DND-41 (cell line): ENCODE results near the gene SCYGR5.

Source experiments
- ATAC-seq: fragments of 200-7000 bp; cut with Tn5 transposase; 3 replicates; pipeline ENCODE4 v1.9.1; 2021; ENCODE audit warnings: low read depth; ENCODE audit not compliant: insufficient read depth
- DNase-seq: peaks from one replicate; pipeline ENCODE4 v3.0.0-alpha.2; 2020
- H2AFZ ChIP-seq: 2 replicates; pipeline ENCODE4 v1.6.0; 2012; ENCODE audit warnings: low read depth, low read length
- H3K27ac ChIP-seq: 2 replicates; pipeline ENCODE4 v1.5.1; 2012; ENCODE audit warnings: low read length, inconsistent platforms
- H3K27me3 ChIP-seq: fragments of 200-600 bp; sonication (generic); 2 replicates; pipeline ENCODE4 v1.6.0; 2012; ENCODE audit warnings: low read length, mild to moderate bottlenecking, inconsistent platforms; ENCODE audit not compliant: insufficient read depth, poor library complexity
- H3K36me3 ChIP-seq: 2 replicates; pipeline ENCODE4 v1.5.1; 2012; ENCODE audit warnings: low read length, inconsistent platforms; ENCODE audit not compliant: insufficient read depth
- H3K4me1 ChIP-seq: 2 replicates; pipeline ENCODE4 v1.5.1; 2012; ENCODE audit warnings: mild to moderate bottlenecking, low read length; ENCODE audit not compliant: insufficient read depth
- H3K4me2 ChIP-seq: 2 replicates; pipeline ENCODE4 v1.6.0; 2012; ENCODE audit warnings: mild to moderate bottlenecking, moderate library complexity, low read length, inconsistent platforms; ENCODE audit not compliant: insufficient read depth
- H3K4me3 ChIP-seq, 2 experiments: fragments of 200-600 bp in 1 of 2; shearing (Covaris generic) in 1 of 2; 2 replicates each; pipeline ENCODE4 v1.5.1; 2012 to 2016; ENCODE audit warnings: inconsistent platforms in 2 of 2, low read length in 2 of 2, mild to moderate bottlenecking in 2 of 2, low read depth in 1 of 2, moderate library complexity in 1 of 2
- H3K79me2 ChIP-seq: 2 replicates; pipeline ENCODE4 v1.6.0; 2012; ENCODE audit warnings: low read length, inconsistent platforms; ENCODE audit not compliant: insufficient read depth
- H3K9ac ChIP-seq: 2 replicates; pipeline ENCODE4 v1.6.0; 2012; ENCODE audit warnings: low read depth, mild to moderate bottlenecking, inconsistent platforms, low read length, moderate library complexity
- H3K9me3 ChIP-seq: 2 replicates; pipeline ENCODE4 v1.5.1; 2012; ENCODE audit warnings: low read length, moderate library complexity, mild to moderate bottlenecking, inconsistent platforms; ENCODE audit not compliant: insufficient read depth, severe bottlenecking
- H4K20me1 ChIP-seq: 2 replicates; pipeline ENCODE4 v1.6.0; 2012; ENCODE audit warnings: low read length; ENCODE audit not compliant: insufficient read depth
- EZH2 ChIP-seq: IDR thresholded peaks from 3 replicates; pipeline ENCODE4 v1.6.1; 2012; ENCODE audit warnings: borderline replicate concordance, low read depth, mild to moderate bottlenecking, moderate library complexity, low read length, inconsistent platforms; ENCODE audit not compliant: severe bottlenecking
- TF ChIP-seq, protein P1 (sequence below): IDR thresholded peaks from 2 replicates; pipeline ENCODE4 v1.5.1; 2012; ENCODE audit warnings: borderline replicate concordance, low read length, moderate library complexity, mild to moderate bottlenecking; ENCODE audit not compliant: poor library complexity, severe bottlenecking; ENCODE audit errors: extremely low read depth

Gene SCYGR5

DNA sequence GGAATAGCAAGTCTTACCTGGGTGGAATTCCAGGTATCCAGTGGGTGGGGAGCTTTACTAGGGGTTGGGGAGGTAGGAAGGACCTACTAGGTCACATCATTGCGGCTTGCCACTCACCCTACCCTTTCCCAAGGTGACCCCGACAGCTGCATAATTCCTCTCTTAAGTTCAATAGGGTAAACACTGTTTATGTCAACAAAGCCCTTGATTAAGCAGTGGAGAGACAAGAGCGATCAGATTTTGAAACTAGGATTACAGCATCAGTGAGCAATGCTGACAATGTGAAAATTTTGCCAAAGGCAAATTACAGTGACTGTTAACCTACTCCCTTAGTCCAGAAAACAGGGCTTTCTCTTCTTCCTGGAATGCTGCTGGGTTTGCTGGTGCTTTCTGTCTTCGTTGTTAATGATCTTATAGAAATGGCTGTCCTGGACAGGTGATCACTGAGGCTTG is 36.7 kb downstream of the SCYGR5 start:
- ATAC-seq (no peak), DNase-seq (no peak)
- no peaks in the 10 kb centered on the region for H3K79me2 ChIP-seq
- no peaks in the 10 kb centered on the region for H3K27me3 ChIP-seq
- H3K4me3 ChIP-seq: no peak overlapping the region
- H3K27ac ChIP-seq: no peak overlapping the region
- H3K9ac ChIP-seq: no peak overlapping the region
- H3K4me1 ChIP-seq: no peaks in the 10 kb centered on the region
- TF ChIP-seq, protein P1, sequence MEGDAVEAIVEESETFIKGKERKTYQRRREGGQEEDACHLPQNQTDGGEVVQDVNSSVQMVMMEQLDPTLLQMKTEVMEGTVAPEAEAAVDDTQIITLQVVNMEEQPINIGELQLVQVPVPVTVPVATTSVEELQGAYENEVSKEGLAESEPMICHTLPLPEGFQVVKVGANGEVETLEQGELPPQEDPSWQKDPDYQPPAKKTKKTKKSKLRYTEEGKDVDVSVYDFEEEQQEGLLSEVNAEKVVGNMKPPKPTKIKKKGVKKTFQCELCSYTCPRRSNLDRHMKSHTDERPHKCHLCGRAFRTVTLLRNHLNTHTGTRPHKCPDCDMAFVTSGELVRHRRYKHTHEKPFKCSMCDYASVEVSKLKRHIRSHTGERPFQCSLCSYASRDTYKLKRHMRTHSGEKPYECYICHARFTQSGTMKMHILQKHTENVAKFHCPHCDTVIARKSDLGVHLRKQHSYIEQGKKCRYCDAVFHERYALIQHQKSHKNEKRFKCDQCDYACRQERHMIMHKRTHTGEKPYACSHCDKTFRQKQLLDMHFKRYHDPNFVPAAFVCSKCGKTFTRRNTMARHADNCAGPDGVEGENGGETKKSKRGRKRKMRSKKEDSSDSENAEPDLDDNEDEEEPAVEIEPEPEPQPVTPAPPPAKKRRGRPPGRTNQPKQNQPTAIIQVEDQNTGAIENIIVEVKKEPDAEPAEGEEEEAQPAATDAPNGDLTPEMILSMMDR: no peak
- TF ChIP-seq EZH2: no peak
- no peaks in the 10 kb centered on the region for H3K36me3 ChIP-seq
- no peaks in the 10 kb centered on the region for H4K20me1 ChIP-seq
- no peak overlapping the region for H2AFZ ChIP-seq
- H3K9me3 ChIP-seq: no peaks in the 10 kb centered on the region
- H3K4me2 ChIP-seq: no peak overlapping the region

DNA sequence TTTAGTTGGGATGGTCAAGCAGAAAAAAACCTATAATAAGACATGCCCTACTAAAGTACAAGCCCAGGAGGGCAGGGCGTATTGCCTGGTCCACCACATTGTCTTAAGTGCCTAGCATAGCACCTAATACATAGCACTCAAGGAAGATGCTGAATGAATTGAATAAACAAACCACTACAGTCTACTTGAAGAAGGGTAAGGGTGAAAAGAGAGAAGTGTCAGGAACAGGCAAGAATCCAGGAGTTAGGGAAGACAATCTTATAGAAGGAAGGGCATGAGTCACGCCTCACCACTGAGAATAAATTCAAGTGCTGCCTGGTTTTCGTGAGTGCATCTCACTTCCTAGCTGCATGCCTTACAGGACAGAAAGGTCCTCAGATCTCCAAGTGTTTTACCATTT is 37.4 kb downstream of the SCYGR5 start:
- Histone ChIP-seq H3K4me3 (no peak overlapping the region), H3K79me2 (no peaks in the 10 kb centered on the region), H3K9ac (no peak overlapping the region), H3K9me3 (no peaks in the 10 kb centered on the region), H3K4me1 (no peaks in the 10 kb centered on the region), H3K27me3 (no peaks in the 10 kb centered on the region), H3K36me3 (no peaks in the 10 kb centered on the region), H2AFZ (no peak overlapping the region), H3K4me2 (no peak overlapping the region), H4K20me1 (no peaks in the 10 kb centered on the region), H3K27ac (no peak overlapping the region)
- TF ChIP-seq, protein P1: no peak
- TF ChIP-seq EZH2: no peak
- DNase-seq (no peak), ATAC-seq (no peak)

DNA sequence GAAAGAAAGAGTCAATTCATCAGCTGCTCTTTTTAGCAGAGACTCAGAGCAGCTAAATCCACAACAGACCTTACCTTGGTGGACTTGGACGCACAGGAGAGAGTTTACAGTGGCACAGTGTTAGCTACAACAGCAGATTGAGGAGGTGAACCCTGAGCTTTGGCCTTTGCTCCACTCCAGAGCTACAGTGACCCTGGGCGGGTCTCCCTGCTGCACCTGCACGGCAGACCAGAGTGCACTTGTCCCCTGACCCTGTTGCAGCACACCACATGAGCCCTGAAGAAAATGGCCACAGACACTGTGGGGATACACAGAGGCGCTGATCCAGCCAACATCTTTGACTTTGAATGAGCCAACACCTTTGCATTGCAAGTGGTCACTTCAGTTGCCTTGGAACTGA is 40.3 kb downstream of the SCYGR5 start:
- no peaks in the 10 kb centered on the region for H3K4me1 ChIP-seq
- H3K9ac ChIP-seq: no peak overlapping the region
- no peaks in the 10 kb centered on the region for H3K27me3 ChIP-seq
- H3K9me3 ChIP-seq: no peaks in the 10 kb centered on the region
- no peak overlapping the region for H3K4me3 ChIP-seq
- H2AFZ ChIP-seq: no peak overlapping the region
- no peak overlapping the region for H3K4me2 ChIP-seq
- H3K36me3 ChIP-seq: no peaks in the 10 kb centered on the region
- no peak overlapping the region for H3K27ac ChIP-seq
- ATAC-seq (no peak), DNase-seq (no peak)
- TF ChIP-seq EZH2: no peak
- TF ChIP-seq, protein P1: no peak
- H4K20me1 ChIP-seq: no peaks in the 10 kb centered on the region
- H3K79me2 ChIP-seq: no peaks in the 10 kb centered on the region

DNA sequence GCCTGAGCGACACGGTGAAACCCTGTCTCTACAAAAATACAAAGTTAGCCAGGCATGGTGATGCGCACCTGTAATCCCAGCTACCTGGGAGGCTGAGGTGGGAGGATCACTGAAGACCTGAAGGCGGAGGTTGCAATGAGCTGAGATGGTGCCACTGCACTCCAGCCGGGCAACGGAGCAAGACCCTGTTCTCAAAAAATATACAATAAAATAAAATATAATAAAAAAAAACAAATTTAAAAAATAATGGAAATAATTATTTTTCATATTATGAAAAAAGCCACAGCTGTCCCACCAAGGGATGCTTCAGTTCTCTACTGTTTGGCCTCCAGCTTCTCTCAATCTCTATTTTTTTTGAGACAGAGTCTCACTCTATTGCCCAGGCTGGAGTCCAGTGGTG is 40.8 kb downstream of the SCYGR5 start:
- no peak for TF ChIP-seq EZH2
- TF ChIP-seq, protein P1: no peak
- Histone ChIP-seq H4K20me1 (no peaks in the 10 kb centered on the region), H3K9me3 (no peaks in the 10 kb centered on the region), H3K9ac (no peak overlapping the region), H3K4me3 (no peak overlapping the region), H3K27me3 (no peaks in the 10 kb centered on the region), H3K27ac (no peak overlapping the region), H3K36me3 (no peaks in the 10 kb centered on the region), H3K4me2 (no peak overlapping the region), H3K79me2 (no peaks in the 10 kb centered on the region), H2AFZ (no peak overlapping the region), H3K4me1 (no peaks in the 10 kb centered on the region)
- ATAC-seq (no peak), DNase-seq (no peak)
